Astrocyte (in vitro differentiated cells and primary cell): Measurements from ENCODE around the gene DTNBP1. TPM values are rescaled to one million over a fixed set of nuclear protein-coding genes. Genes with fewer than 3 reads are reported as not detected.

Experiments
- DNase-seq: peaks from one replicate; pipeline ENCODE4 v3.0.0-alpha.2; 2010; ENCODE audit warnings: low read depth
- FAIRE-seq: peaks from 2 replicates; lab custom pipeline; 2011; peaks lifted over from hg19 to GRCh38; lab: Jason Lieb, UNC
- H2AFZ ChIP-seq: 2 replicates; pipeline ENCODE4 v1.6.0; 2012; ENCODE audit warnings: low read depth, low read length, inconsistent platforms
- H3K27ac ChIP-seq: 2 replicates; pipeline ENCODE4 v1.5.1; 2011; ENCODE audit warnings: low read depth, low read length, inconsistent platforms
- H3K27me3 ChIP-seq: 2 replicates; pipeline ENCODE4 v1.6.0; 2011; ENCODE audit warnings: low read length, inconsistent platforms; ENCODE audit not compliant: insufficient read depth
- H3K36me3 ChIP-seq: 2 replicates; pipeline ENCODE4 v1.5.1; 2011; ENCODE audit warnings: low read length, inconsistent platforms; ENCODE audit not compliant: insufficient read depth
- H3K4me1 ChIP-seq: 2 replicates; pipeline ENCODE4 v1.5.1; 2011; ENCODE audit warnings: low read length, inconsistent platforms; ENCODE audit not compliant: insufficient read depth
- H3K4me2 ChIP-seq: 2 replicates; pipeline ENCODE4 v1.6.0; 2012; ENCODE audit warnings: low read length, inconsistent platforms
- H3K4me3 ChIP-seq: 2 replicates; pipeline ENCODE4 v1.5.1; 2011; ENCODE audit warnings: low read depth, mild to moderate bottlenecking, low read length, inconsistent platforms; ENCODE audit not compliant: insufficient read depth
- H3K79me2 ChIP-seq: 2 replicates; pipeline ENCODE4 v1.6.0; 2012; ENCODE audit warnings: mild to moderate bottlenecking, low read length, inconsistent platforms; ENCODE audit not compliant: insufficient read depth
- H3K9ac ChIP-seq: 2 replicates; pipeline ENCODE4 v1.6.0; 2012; ENCODE audit warnings: mild to moderate bottlenecking, low read length, inconsistent platforms
- H3K9me3 ChIP-seq: 2 replicates; pipeline ENCODE4 v1.5.1; 2012; ENCODE audit warnings: low read depth, mild to moderate bottlenecking, low read length, inconsistent platforms; ENCODE audit not compliant: insufficient read depth
- H4K20me1 ChIP-seq: 2 replicates; pipeline ENCODE4 v1.6.0; 2012; ENCODE audit warnings: low read length, inconsistent platforms; ENCODE audit not compliant: insufficient read depth
- H3K27ac Mint-ChIP-seq: one replicate; pipeline ENCODE4 v1.8.0; 2021; ENCODE audit warnings: mild to moderate bottlenecking, mixed read lengths; ENCODE audit not compliant: unreplicated experiment
- H3K27me3 Mint-ChIP-seq: one replicate; pipeline ENCODE4 v1.8.0; 2021; ENCODE audit warnings: low read depth, mixed read lengths; ENCODE audit not compliant: unreplicated experiment
- H3K36me3 Mint-ChIP-seq: one replicate; pipeline ENCODE4 v1.8.0; 2021; ENCODE audit warnings: low read depth, mixed read lengths; ENCODE audit not compliant: unreplicated experiment
- H3K4me1 Mint-ChIP-seq: one replicate; pipeline ENCODE4 v1.8.0; 2021; ENCODE audit warnings: low read depth, mixed read lengths; ENCODE audit not compliant: unreplicated experiment
- H3K4me3 Mint-ChIP-seq: one replicate; pipeline ENCODE4 v1.8.0; 2021; ENCODE audit warnings: mild to moderate bottlenecking, moderate library complexity, mixed read lengths; ENCODE audit not compliant: unreplicated experiment
- H3K9me3 Mint-ChIP-seq: one replicate; pipeline ENCODE4 v1.8.0; 2021; ENCODE audit warnings: mild to moderate bottlenecking, mixed read lengths; ENCODE audit not compliant: unreplicated experiment
- CTCF ChIP-seq: IDR thresholded peaks from 2 replicates; pipeline ENCODE4 v1.5.1; 2011; ENCODE audit warnings: low read depth, mild to moderate bottlenecking, inconsistent platforms, low read length, moderate library complexity; ENCODE audit not compliant: insufficient read depth
- EZH2 ChIP-seq: IDR thresholded peaks from 2 replicates; pipeline ENCODE4 v1.6.1; 2012; ENCODE audit warnings: mild to moderate bottlenecking, low read length, inconsistent platforms; ENCODE audit not compliant: insufficient read depth
- total RNA-seq: library from RNA; stranded (reverse); gene quantifications from 2 replicates; pipeline ENCODE4 v1.2.1, GENCODE V29; 2021

Gene DTNBP1
- total RNA-seq, 1 donor from 2014 or later: 13.0 TPM

- Mint-ChIP-seq H3K27me3 (no peaks in the 10 kb centered on the region), H3K36me3 (no peaks in the 10 kb centered on the region), H3K4me3 (no peak overlapping the region), H3K9me3 (no peaks in the 10 kb centered on the region), H3K27ac (no peak overlapping the region), H3K4me1 (peaks cover 8% of the 10 kb centered on the region)
- Histone ChIP-seq H2AFZ (no peak overlapping the region), H3K4me2 (no peak overlapping the region), H3K4me3 (no peak overlapping the region), H4K20me1 (peaks cover 18% of the 10 kb centered on the region), H3K4me1 (peaks cover 6% of the 10 kb centered on the region), H3K27ac (no peak overlapping the region), H3K9ac (no peak overlapping the region), H3K79me2 (peaks cover 6% of the 10 kb centered on the region), H3K36me3 (no peaks in the 10 kb centered on the region), H3K27me3 (no peaks in the 10 kb centered on the region), H3K9me3 (no peaks in the 10 kb centered on the region)
- FAIRE-seq (no peak), DNase-seq (no peak)
- no peak for TF ChIP-seq EZH2
- TF ChIP-seq CTCF: no peak
These were observed 4.6 kb downstream of the DTNBP1 start for GRCh38 chr6:15658181-15658744.

GRCh38 chr6:15657290-15657689, 5.5 kb downstream of the DTNBP1 start:
- Histone ChIP-seq H3K36me3 (no peaks in the 10 kb centered on the region), H3K27ac (no peak overlapping the region), H3K9me3 (no peaks in the 10 kb centered on the region), H3K4me1 (peaks cover 4% of the 10 kb centered on the region), H3K4me2 (no peak overlapping the region), H3K27me3 (no peaks in the 10 kb centered on the region), H3K9ac (no peak overlapping the region), H3K79me2 (peaks cover 6% of the 10 kb centered on the region), H2AFZ (no peak overlapping the region), H4K20me1 (peaks cover 18% of the 10 kb centered on the region), H3K4me3 (no peak overlapping the region)
- H3K27ac Mint-ChIP-seq: no peak overlapping the region
- H3K36me3 Mint-ChIP-seq: no peaks in the 10 kb centered on the region
- DNase-seq (no peak), FAIRE-seq (no peak)
- H3K4me3 Mint-ChIP-seq: no peak overlapping the region
- H3K4me1 Mint-ChIP-seq: peaks cover 8% of the 10 kb centered on the region
- no peak for TF ChIP-seq EZH2
- no peak for TF ChIP-seq CTCF
- no peaks in the 10 kb centered on the region for H3K9me3 Mint-ChIP-seq
- no peaks in the 10 kb centered on the region for H3K27me3 Mint-ChIP-seq

- Histone ChIP-seq H3K9ac (no peak overlapping the region), H3K4me3 (no peak overlapping the region), H3K9me3 (no peaks in the 10 kb centered on the region), H4K20me1 (peaks cover 18% of the 10 kb centered on the region), H3K27me3 (no peaks in the 10 kb centered on the region), H3K4me1 (no peaks in the 10 kb centered on the region), H3K27ac (no peak overlapping the region), H2AFZ (no peak overlapping the region), H3K79me2 (peaks cover 3% of the 10 kb centered on the region), H3K4me2 (no peak overlapping the region), H3K36me3 (no peaks in the 10 kb centered on the region)
- H3K9me3 Mint-ChIP-seq: no peaks in the 10 kb centered on the region
- TF ChIP-seq CTCF: no peak
- no peak for TF ChIP-seq EZH2
- DNase-seq (no peak), FAIRE-seq (no peak)
- H3K27me3 Mint-ChIP-seq: no peaks in the 10 kb centered on the region
- no peak overlapping the region for H3K4me3 Mint-ChIP-seq
- no peak overlapping the region for H3K27ac Mint-ChIP-seq
- H3K4me1 Mint-ChIP-seq: peaks cover 8% of the 10 kb centered on the region
- no peaks in the 10 kb centered on the region for H3K36me3 Mint-ChIP-seq
These were observed 6.7 kb downstream of the DTNBP1 start for GRCh38 chr6:15656145-15656544.
